HG03432 (cell line): ENCODE measurements around the gene FAM153A.
"Not testable (repeated sequence)": the region's sequence is repeated elsewhere in the genome, so short reads cannot be mapped to it uniquely, and the experiment has no call there.

Experiments
- ATAC-seq: cut with Tn5 transposase; IDR thresholded peaks from one replicate; pipeline ENCODE4 v1.9.1; 2021; ENCODE audit warnings: mild to moderate bottlenecking, moderate library complexity; ENCODE audit not compliant: unreplicated experiment

The FAM153A gene

GRCh38 chr5:177782792-177783633 is at the start of gene FAM153A:
FAM153A (minus strand) TSS chr5:177782899.
- ATAC-seq = not testable (repeated sequence)

GRCh38 chr5:177832287-177832686 is 49.6 kb upstream of the FAM153A start:
- not testable (repeated sequence) for ATAC-seq

GRCh38 chr5:177826073-177826472 is 43.4 kb upstream of the FAM153A start:
- ATAC-seq = not testable (repeated sequence)

DNA sequence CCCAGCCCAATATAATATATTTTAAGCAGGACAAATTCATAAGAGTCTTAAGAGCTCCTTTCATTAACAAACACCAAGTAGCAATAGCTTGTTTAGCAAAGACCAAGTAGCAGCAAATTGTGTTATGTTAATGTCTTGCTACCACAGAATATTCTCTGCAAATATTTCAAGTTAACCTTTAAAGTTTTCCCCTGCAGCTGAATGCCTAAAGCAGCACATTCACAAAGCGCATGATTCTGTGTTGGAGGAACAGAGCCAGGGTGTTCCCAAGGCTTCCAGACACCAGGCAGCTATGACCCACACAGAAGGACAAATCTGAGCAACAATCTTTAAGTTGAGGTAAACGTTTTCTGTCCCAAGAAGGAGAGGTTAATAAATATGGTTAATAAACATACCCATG is 42.1 kb upstream of the FAM153A start:
- not testable (repeated sequence) for ATAC-seq

DNA sequence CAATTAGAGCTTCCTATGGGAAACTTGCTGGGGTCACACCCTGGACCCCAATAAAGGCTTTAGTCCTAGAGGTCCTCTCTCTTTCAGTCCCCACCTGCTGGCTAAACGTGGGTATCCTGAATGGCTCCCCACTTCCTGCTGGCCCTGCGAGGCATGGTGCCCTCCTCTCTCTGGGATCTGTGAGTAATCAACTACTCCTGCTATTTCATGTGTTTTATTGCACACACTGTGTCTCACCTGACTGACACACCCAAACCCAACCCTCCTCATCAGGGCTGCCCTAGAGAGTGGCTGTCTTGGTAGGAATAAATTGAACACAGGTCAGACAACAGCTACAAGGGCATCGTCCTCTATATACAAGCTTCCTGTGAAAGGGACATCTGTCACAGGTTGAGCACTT is 39.8 kb upstream of the FAM153A start:
- ATAC-seq = not testable (repeated sequence)

DNA sequence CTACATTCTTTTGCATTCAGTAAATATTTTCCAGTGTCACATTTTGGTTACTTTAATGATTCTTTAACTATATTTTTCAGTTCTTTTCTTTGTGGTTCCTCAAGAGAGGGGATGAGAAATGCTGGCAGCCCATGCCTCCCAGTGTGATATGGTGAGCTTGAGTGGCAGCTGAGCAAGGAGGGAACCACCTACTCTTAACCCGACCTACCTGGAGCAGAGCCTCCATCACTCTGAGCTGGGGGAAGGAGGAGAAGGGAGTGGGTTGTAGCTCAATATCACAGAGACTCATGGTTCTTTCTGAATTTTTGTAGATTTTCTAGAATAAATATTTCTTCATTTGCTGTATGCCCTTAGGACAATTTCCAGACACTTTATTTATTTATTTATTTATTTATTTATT is 37.0 kb upstream of the FAM153A start:
- ATAC-seq = not testable (repeated sequence)

DNA sequence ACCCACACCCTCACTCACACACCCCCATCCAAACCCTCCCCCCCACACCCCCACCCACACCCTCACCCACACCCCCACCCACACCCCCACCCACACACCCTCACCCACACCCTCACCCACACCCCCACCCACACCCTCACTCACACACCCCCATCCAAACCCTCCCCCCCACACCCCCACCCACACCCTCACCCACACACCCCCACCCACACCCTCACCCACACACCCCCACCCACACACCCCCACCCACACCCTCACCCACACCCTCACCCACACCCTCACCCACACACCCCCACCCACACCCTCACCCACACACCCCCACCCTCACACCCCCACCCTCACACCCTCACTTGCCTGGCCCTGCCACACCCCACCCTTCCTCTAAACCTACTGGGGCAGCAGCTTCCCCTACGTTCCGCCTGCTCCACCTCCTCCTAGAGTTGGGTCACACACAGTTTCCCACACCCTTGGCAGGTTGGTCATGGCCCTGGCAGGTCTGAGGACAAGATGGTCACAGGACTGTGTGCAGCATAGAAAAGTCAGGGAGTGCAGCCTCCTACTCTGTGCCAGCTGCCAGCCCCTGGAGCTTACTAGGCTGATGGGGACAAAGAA is 30.2 kb upstream of the FAM153A start:
- not testable (repeated sequence) for ATAC-seq

GRCh38 chr5:177812160-177812743 is 29.6 kb upstream of the FAM153A start:
- ATAC-seq = not testable (repeated sequence)

GRCh38 chr5:177809209-177809913 is 26.7 kb upstream of the FAM153A start:
- ATAC-seq = not testable (repeated sequence)

DNA sequence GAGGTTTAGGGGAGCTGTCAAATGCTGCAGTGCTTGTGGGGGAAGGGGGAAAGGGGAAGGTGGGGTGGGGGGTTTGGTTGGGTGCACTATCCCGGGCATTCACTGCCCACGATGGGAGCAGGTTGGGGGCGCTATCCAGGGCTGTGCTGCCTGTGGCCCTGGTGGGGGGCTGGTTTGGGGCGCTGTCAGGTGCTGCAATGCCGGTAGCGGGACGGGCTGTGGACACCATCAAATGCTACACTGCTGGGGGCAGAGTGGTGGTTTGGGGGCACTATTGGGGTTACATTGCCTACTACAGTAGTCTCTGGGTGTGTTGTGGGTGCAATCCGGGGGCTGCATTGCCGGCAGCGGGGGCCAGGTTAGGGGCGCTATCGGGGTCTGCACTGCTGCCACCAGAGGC is 25.7 kb upstream of the FAM153A start:
- ATAC-seq = not testable (repeated sequence)

DNA sequence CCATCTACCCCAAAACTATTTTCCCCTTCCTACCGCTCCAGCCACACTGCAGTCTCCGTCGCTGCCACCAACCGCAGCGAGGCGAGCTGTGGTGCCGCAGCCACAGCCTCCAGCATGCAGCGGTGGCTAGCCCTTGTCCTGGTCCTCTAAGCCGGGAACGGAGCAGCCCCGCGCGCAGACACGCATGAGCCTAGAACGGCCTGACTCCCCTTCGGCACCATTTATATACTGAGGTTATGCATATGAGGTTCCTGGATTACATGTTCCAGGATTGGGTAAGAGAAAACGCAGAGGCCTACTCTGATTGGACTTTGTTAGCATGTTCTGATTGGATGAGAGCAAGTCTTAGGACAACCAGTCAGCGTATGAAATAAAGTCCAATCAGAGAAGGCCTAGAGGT is 24.6 kb upstream of the FAM153A start:
- not testable (repeated sequence) for ATAC-seq

DNA sequence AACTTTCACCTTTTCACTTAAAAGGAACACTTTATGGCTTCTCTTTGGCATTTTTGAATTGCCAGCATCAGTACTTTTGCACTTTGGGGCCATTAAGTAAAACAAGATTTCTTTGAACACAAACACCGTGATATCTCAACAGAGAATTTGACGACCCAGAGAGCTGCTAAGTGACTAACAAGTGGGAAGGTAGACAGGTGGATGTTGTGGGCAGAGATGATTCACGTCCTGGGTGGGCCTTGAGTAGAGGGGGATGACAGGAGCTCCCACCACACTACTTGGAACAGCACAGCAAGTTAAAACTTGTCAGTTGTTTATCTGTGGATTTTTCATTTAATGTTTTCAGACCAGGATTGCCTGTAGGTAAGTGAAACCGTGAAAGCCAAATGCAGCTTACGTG is 18.7 kb upstream of the FAM153A start:
- not testable (repeated sequence) for ATAC-seq

- ATAC-seq = not testable (repeated sequence)
Measured at GRCh38 chr5:177798237-177798840, 15.6 kb upstream of the FAM153A start.

- ATAC-seq = not testable (repeated sequence)
Measured at GRCh38 chr5:177793272-177793671, 10.6 kb upstream of the FAM153A start.

- ATAC-seq = not testable (repeated sequence)
Measured at GRCh38 chr5:177791649-177792048, 8.9 kb upstream of the FAM153A start.

DNA sequence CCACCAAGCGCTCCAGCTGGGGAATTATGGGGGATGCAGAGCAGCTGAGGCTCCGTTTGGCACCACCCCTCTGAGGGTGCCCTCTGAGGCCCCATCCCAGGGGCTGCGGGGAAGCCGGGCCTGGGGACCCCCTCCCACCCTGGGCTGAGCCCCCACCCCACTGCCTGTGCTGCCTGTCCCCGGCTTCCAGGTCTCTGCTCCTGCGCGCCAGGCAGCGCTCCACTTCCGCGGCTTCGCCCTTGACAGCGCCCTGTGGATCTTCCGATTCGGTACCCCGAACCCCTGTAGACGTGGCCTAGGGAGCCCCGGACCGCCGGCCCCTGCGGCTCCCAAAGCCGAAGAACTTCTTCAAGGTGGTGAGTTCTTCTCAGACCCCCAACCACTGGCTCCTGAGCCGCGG is 530 bp downstream of the FAM153A start:
- not testable (repeated sequence) for ATAC-seq

- ATAC-seq = not testable (repeated sequence)
Measured at GRCh38 chr5:177771206-177771605, 11.5 kb downstream of the FAM153A start.

DNA sequence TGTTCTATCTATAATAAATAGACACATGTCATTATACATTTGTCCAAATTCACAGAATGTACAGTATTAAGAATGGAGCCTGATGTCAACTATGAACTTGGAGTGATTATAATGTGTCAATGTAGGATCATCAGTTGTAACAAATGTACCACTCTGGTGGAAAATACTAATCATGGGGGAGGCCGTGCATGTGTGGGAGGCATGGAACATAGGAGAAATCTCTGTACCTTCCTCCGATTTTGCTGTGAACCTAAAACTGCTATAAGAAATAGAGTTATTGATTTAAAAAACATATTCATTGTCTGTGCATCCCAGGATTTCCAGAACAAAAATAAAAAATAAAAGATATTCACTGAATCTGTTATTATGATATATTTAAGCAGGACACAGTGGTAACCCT is 12.1 kb downstream of the FAM153A start:
- not testable (repeated sequence) for ATAC-seq

GRCh38 chr5:177763737-177764508 is 18.8 kb downstream of the FAM153A start:
- not testable (repeated sequence) for ATAC-seq

DNA sequence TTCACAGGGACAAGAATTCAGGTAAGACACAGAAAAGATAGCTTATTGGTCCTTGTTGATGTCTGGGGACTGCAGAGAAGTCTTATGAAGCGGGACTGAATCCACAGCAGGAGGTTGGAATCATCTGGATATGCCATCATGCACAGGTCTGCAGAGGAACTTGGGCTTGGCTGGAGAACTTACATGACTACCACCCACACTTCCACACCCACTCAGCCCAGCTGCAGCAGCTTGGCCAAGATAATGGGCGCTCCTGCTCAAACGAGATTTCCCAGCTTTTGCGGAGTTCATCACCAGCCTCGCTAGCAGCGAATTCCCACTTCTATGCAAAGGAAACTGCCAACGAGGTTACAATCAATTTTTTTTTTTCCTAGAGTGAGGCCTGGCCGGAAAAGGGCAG is 21.7 kb downstream of the FAM153A start:
- not testable (repeated sequence) for ATAC-seq
